CD4-positive, alpha-beta T cell (primary cell): ENCODE data around the gene LITAF. TPM values are rescaled to one million over a fixed set of nuclear protein-coding genes. Genes with fewer than 3 reads are reported as not detected.

Experiments
- ATAC-seq: fragments of 200-7000 bp; cut with Tn5 transposase; one replicate; pipeline ENCODE4 v1.10.0; 2022; ENCODE audit warnings: mild to moderate bottlenecking; ENCODE audit not compliant: poor library complexity
- CTCF ChIA-PET: fragments of 350-600 bp; sonication (Branson Sonifier 250); formaldehyde crosslinking; loops from one replicate; lab custom pipeline; 2021; ENCODE audit warnings: antibody characterized with exemption, inconsistent platforms; lab: Charles Lee
- POLR2A ChIA-PET: fragments of 350-600 bp; sonication (Branson Sonifier 250); formaldehyde crosslinking; loops from one replicate; lab custom pipeline; 2021; ENCODE audit warnings: antibody characterized with exemption, inconsistent platforms; lab: Charles Lee
- DNase-seq, 14 experiments: peaks; one replicate each; pipeline ENCODE4 v3.0.0-alpha.2; 2013 to 2020; ENCODE audit warnings: mixed read lengths in 2 of 14
- H3K27ac ChIP-seq, 2 donors: one replicate each; pipeline versions ENCODE4 v1.5.1 to v1.7.0; 2013; ENCODE audit warnings: low read length in 2 of 2, low read depth in 1 of 2, mild to moderate bottlenecking in 1 of 2
- H3K27me3 ChIP-seq, 2 experiments: 1 replicate in 1 of 2; 2 replicates in 1 of 2; pipeline versions ENCODE4 v1.6.1 to v1.7.0; 2013; ENCODE audit warnings: low read length in 2 of 2, control low read depth in 1 of 2, mild to moderate bottlenecking in 1 of 2, moderate library complexity in 1 of 2; ENCODE audit not compliant: insufficient read depth in 2 of 2, control insufficient read depth in 1 of 2
- H3K36me3 ChIP-seq: one replicate; pipeline ENCODE4 v1.6.1; 2013; ENCODE audit warnings: low read length, control low read depth; ENCODE audit not compliant: insufficient read depth
- H3K4me1 ChIP-seq: one replicate; pipeline ENCODE4 v1.6.1; 2013; ENCODE audit warnings: low read length, control low read depth; ENCODE audit not compliant: insufficient read depth
- H3K4me3 ChIP-seq: one replicate; pipeline ENCODE4 v1.5.1; 2013; ENCODE audit warnings: mild to moderate bottlenecking, low read length, moderate library complexity
- H3K9me3 ChIP-seq, 2 experiments: 1 replicate in 1 of 2; 2 replicates in 1 of 2; pipeline versions ENCODE4 v1.6.1 to v1.7.0; 2013; ENCODE audit warnings: low read length in 2 of 2, mild to moderate bottlenecking in 2 of 2, control low read depth in 1 of 2, moderate library complexity in 1 of 2; ENCODE audit not compliant: control insufficient read depth in 1 of 2, insufficient read depth in 1 of 2
- H3K27ac Mint-ChIP-seq: one replicate; pipeline ENCODE4 v1.8.0; 2020; ENCODE audit warnings: mixed read lengths
- H3K27me3 Mint-ChIP-seq: one replicate; pipeline ENCODE4 v1.8.0; 2021; ENCODE audit warnings: mixed read lengths
- H3K36me3 Mint-ChIP-seq: one replicate; pipeline ENCODE4 v1.8.0; 2021; ENCODE audit warnings: low read depth, mixed read lengths
- H3K4me1 Mint-ChIP-seq: one replicate; pipeline ENCODE4 v1.8.0; 2021; ENCODE audit warnings: low read depth, mixed read lengths
- H3K4me3 Mint-ChIP-seq: one replicate; pipeline ENCODE4 v1.8.0; 2020; ENCODE audit warnings: mild to moderate bottlenecking, mixed read lengths
- H3K9me3 Mint-ChIP-seq: one replicate; pipeline ENCODE4 v1.8.0; 2020; ENCODE audit warnings: mixed read lengths
- CTCF ChIP-seq: fragments of 200-600 bp; IDR thresholded peaks from one replicate; pipeline ENCODE4 v1.8.0; 2022; ENCODE audit warnings: antibody characterized with exemption, mild to moderate bottlenecking
- intact Hi-C, 2 experiments: fragments of 100-400 bp; cut with DNase I in 1 of 2; cut with micrococcal nuclease in 1 of 2; formaldehyde crosslinking; loops; one replicate each; pipeline versions ENCODE4 v1.15.1 to v1.9.0; 2023 to 2025; cut with DNase I, micrococcal nuclease
- total RNA-seq, 174 experiments: library from RNA in 2 of 174; stranded (reverse) in 2 of 174; gene quantifications; one replicate each; pipeline ENCODE4 v1.2.3 and lab custom pipeline; 2021 to 2026

The LITAF gene
- total RNA-seq, 2 experiments from 2014 or later: 226 to 257 TPM

- Mint-ChIP-seq H3K27me3 (no peaks in the 10 kb centered on the region), H3K4me1 (peaks cover 16% of the 10 kb centered on the region), H3K4me3 (no peak overlapping the region), H3K9me3 (no peaks in the 10 kb centered on the region), H3K27ac (peak overlapping the region; percentile 72), H3K36me3 (no peaks in the 10 kb centered on the region)
- intact Hi-C loops: no loop called here
- no peaks in the 10 kb centered on the region for H3K27me3 ChIP-seq
- no peak overlapping the region for H3K27ac ChIP-seq
- no peak for TF ChIP-seq CTCF
- POLR2A ChIA-PET: no interaction called here
- no peaks in the 10 kb centered on the region for H3K36me3 ChIP-seq
- no peak for DNase-seq
- H3K4me1 ChIP-seq: peaks cover 3% of the 10 kb centered on the region
- CTCF ChIA-PET: no interaction called here
- H3K4me3 ChIP-seq: no peak overlapping the region
- no peak for ATAC-seq
- H3K9me3 ChIP-seq: no peaks in the 10 kb centered on the region
Observed at GRCh38 chr16:11539641-11540050, 47.1 kb downstream of the LITAF start.

GRCh38 chr16:11538880-11539279 is 47.8 kb downstream of the LITAF start:
- Histone ChIP-seq H3K4me1 (peaks cover 3% of the 10 kb centered on the region), H3K9me3 (no peaks in the 10 kb centered on the region), H3K4me3 (no peak overlapping the region), H3K36me3 (no peaks in the 10 kb centered on the region), H3K27ac (no peak overlapping the region), H3K27me3 (no peaks in the 10 kb centered on the region)
- Mint-ChIP-seq H3K4me1 (peaks cover 16% of the 10 kb centered on the region), H3K4me3 (no peak overlapping the region), H3K36me3 (no peaks in the 10 kb centered on the region), H3K27ac (no peak overlapping the region), H3K27me3 (no peaks in the 10 kb centered on the region), H3K9me3 (no peaks in the 10 kb centered on the region)
- CTCF ChIA-PET: no interaction called here
- POLR2A ChIA-PET: no interaction called here
- DNase-seq (no peak), ATAC-seq (no peak)
- TF ChIP-seq CTCF: no peak
- intact Hi-C loops: no loop called here

- H3K27me3 ChIP-seq: no peaks in the 10 kb centered on the region
- no peak overlapping the region for H3K4me3 Mint-ChIP-seq
- no peaks in the 10 kb centered on the region for H3K9me3 ChIP-seq
- ATAC-seq (no peak), DNase-seq (peak in 1 of 14 experiments; percentile 39)
- ChIA-PET CTCF (interaction anchor here (0.7 kb wide), 1 partner anchor 126 kb away, joined by 3 read pairs; no protein-coding TSS in a partner anchor), POLR2A (interaction anchor here (1.4 to 1.7 kb wide), 2 partner anchors 24 to 51 kb away, joined by 3 to 4 read pairs; no protein-coding TSS in a partner anchor)
- H3K4me3 ChIP-seq: no peak overlapping the region
- no peak overlapping the region for H3K27ac Mint-ChIP-seq
- H3K27me3 Mint-ChIP-seq: no peaks in the 10 kb centered on the region
- H3K9me3 Mint-ChIP-seq: no peaks in the 10 kb centered on the region
- no peaks in the 10 kb centered on the region for H3K36me3 ChIP-seq
- no peaks in the 10 kb centered on the region for H3K36me3 Mint-ChIP-seq
- intact Hi-C loops: no loop called here
- TF ChIP-seq CTCF: no peak
- no peak overlapping the region for H3K27ac ChIP-seq
- peaks cover 5% of the 10 kb centered on the region for H3K4me1 ChIP-seq
- H3K4me1 Mint-ChIP-seq: peaks cover 23% of the 10 kb centered on the region
Observed at GRCh38 chr16:11536104-11536866, 50.4 kb downstream of the LITAF start.
